K562 (cell line): ENCODE data around the gene PCDH1. TPM values are rescaled to one million over a fixed set of nuclear protein-coding genes. Genes with fewer than 3 reads are reported as not detected.

Experiments used
- ARID3B ChIP-seq: fragments of 250-450 bp; sonication (Bioruptor Pico); IDR thresholded peaks from 2 replicates; pipeline ENCODE4 v1.4.0; 2020; ENCODE audit warnings: borderline replicate concordance
- CUX1 ChIP-seq: fragments of 200-800 bp; sonication (Bioruptor generic); IDR thresholded peaks from 2 replicates; pipeline ENCODE4 v1.6.1; 2016; ENCODE audit warnings: missing genetic modification characterization, missing compliant biosample characterization
- DACH1 ChIP-seq: fragments of 450-650 bp; IDR thresholded peaks from 2 replicates; pipeline ENCODE4 v1.6.1; 2018; ENCODE audit not compliant: partially characterized antibody
- TGIF2 ChIP-seq: sonication (generic); formaldehyde crosslinking; IDR thresholded peaks from 2 replicates; pipeline ENCODE4 v1.8.1; 2022; ENCODE audit warnings: mild to moderate bottlenecking, missing genetic modification reagents, moderate library complexity
- ZNF668 ChIP-seq: fragments of 250-450 bp; sonication (Bioruptor Pico); IDR thresholded peaks from 2 replicates; pipeline ENCODE4 v1.8.0; 2022; ENCODE audit warnings: mild to moderate bottlenecking, inconsistent platforms
- polyA plus RNA-seq, 8 experiments: library from polyadenylated mRNA; depleted of rRNA in 4 of 8; stranded (reverse) in 5 of 8; unstranded in 3 of 8; fragments of >200 nt; fragmentation: Nextera tagmentation in 2 of 8; fragmentation: Illumina TruSeq in 1 of 8; extraction: Ambion mirVana in 2 of 8; extraction: Trizol in 1 of 8; gene quantifications; 2 replicates each; pipeline versions ENCODE4 v1.2.1 to v1.2.3, GENCODE V29; 2011 to 2014; ENCODE audit warnings: inconsistent platforms in 1 of 8, missing spikeins in 1 of 8
- total RNA-seq, 7 experiments: library from RNA; depleted of rRNA in 6 of 7; stranded (reverse); fragments of >200 nt in 6 of 7; fragmentation: Illumina TruSeq in 2 of 7; extraction: Trizol in 2 of 7; gene quantifications; 2 replicates each; pipeline versions ENCODE4 v1.2.1 to v1.2.3, GENCODE V29; 2011 to 2021; ENCODE audit warnings: low replicate concordance in 1 of 7

The PCDH1 gene
- total and polyA plus RNA-seq, 9 of the 15 experiments (the other 6 are each of a cell fraction or from before 2014, with no cell fraction given): 0.11 to 3.6 (median 1.9) TPM; not detected in 1

- TF ChIP-seq CUX1 (CRISPR knock-in tag) (no peak), DACH1 (no peak), ZNF668 (CRISPR knock-in tag) (no peak), TGIF2 (CRISPR knock-in tag) (no peak), ARID3B (no peak)
These were observed 26.3 kb upstream of the PCDH1 start (continued) for GRCh38 chr5:141904551-141904950.
